SK-N-SH (cell line): ENCODE measurements around the gene IPO8. TPM values are rescaled to one million over a fixed set of nuclear protein-coding genes. Genes with fewer than 3 reads are reported as not detected.
"Not testable (repeated sequence)": the region's sequence is repeated elsewhere in the genome, so short reads cannot be mapped to it uniquely, and the experiment has no call there.

Source experiments
- CTCF ChIA-PET: fragments of 300-600, 350-600 bp; formaldehyde crosslinking; extraction: SDS; loops from one replicate; lab custom pipeline; 2021; lab: Yijun Ruan, JAX
- POLR2A ChIA-PET: fragments of 350-600 bp; sonication (Branson Sonifier 250); formaldehyde crosslinking; extraction: SDS; loops from one replicate; lab custom pipeline; 2020; ENCODE audit warnings: antibody characterized with exemption, inconsistent platforms; lab: Yijun Ruan, JAX
- DNase-seq: peaks from one replicate; pipeline ENCODE4 v3.0.0; 2012
- H2AFZ ChIP-seq: fragments of 200-600 bp; sonication (generic); 2 replicates; pipeline ENCODE4 v1.8.1; 2016; ENCODE audit warnings: antibody characterized with exemption, mild to moderate bottlenecking, low read depth
- H3F3A ChIP-seq: fragments of 200-600 bp; sonication (generic); replicated peaks from 2 replicates; pipeline ENCODE3; 2016; ENCODE audit warnings: antibody characterized with exemption, mild to moderate bottlenecking; ENCODE audit not compliant: insufficient read depth
- H3K27ac ChIP-seq, 2 experiments: fragments of 200-500 bp in 1 of 2; fragments of 200-600 bp in 1 of 2; sonication (Bioruptor generic) in 1 of 2; sonication (generic), shearing (Covaris generic) in 1 of 2; 2 replicates each; pipeline versions ENCODE4 v1.5.1 to v1.6.1; 2014 to 2016; ENCODE audit warnings: low read depth in 2 of 2, inconsistent platforms in 1 of 2, low read length in 1 of 2, mild to moderate bottlenecking in 1 of 2, mixed read lengths in 1 of 2
- H3K27me3 ChIP-seq: fragments of 200-600 bp; sonication (generic), shearing (Covaris generic); 2 replicates; pipeline ENCODE4 v1.6.1; 2016; ENCODE audit warnings: mixed run types; ENCODE audit not compliant: insufficient read depth
- H3K36me3 ChIP-seq, 2 experiments: fragments of 200-500 bp in 1 of 2; fragments of 200-600 bp in 1 of 2; sonication (Bioruptor generic) in 1 of 2; sonication (generic) in 1 of 2; replicated peaks in 1 of 2; 2 replicates each; pipeline versions ENCODE3 to v1.5.1; 2014 to 2016; ENCODE audit warnings: low read length in 1 of 2, mild to moderate bottlenecking in 1 of 2; ENCODE audit not compliant: insufficient read depth in 2 of 2, control insufficient read depth in 1 of 2
- H3K4me1 ChIP-seq, 2 experiments: fragments of 200-500 bp in 1 of 2; fragments of 200-600 bp in 1 of 2; sonication (Bioruptor generic) in 1 of 2; sonication (generic), shearing (Covaris generic) in 1 of 2; 2 replicates each; pipeline versions ENCODE4 v1.5.1 to v1.6.1; 2014 to 2016; ENCODE audit warnings: low read depth in 1 of 2, low read length in 1 of 2, mixed run types in 1 of 2; ENCODE audit not compliant: insufficient read depth in 2 of 2, control insufficient read depth in 1 of 2
- H3K4me2 ChIP-seq: fragments of 200-600 bp; sonication (generic), shearing (Covaris generic); 2 replicates; pipeline ENCODE4 v1.6.1; 2017; ENCODE audit warnings: mixed run types
- H3K4me3 ChIP-seq, 2 experiments: fragments of 200-500 bp in 1 of 2; fragments of 200-600 bp in 1 of 2; sonication (Bioruptor generic) in 1 of 2; sonication (generic), shearing (Covaris generic) in 1 of 2; 2 replicates each; pipeline versions ENCODE4 v1.5.1 to v1.8.1; 2014 to 2016; ENCODE audit warnings: low read depth in 2 of 2, inconsistent platforms in 1 of 2, low read length in 1 of 2, mild to moderate bottlenecking in 1 of 2, mixed read lengths in 1 of 2, moderate library complexity in 1 of 2
- H3K79me2 ChIP-seq: fragments of 200-600 bp; sonication (generic); 2 replicates; pipeline ENCODE4 v1.8.1; 2017; ENCODE audit warnings: mild to moderate bottlenecking; ENCODE audit not compliant: insufficient read depth
- H3K9ac ChIP-seq: fragments of 200-600 bp; sonication (generic); 2 replicates; pipeline ENCODE4 v1.6.1; 2017; ENCODE audit warnings: mixed run types
- H3K9me2 ChIP-seq: fragments of 200-600 bp; sonication (generic); 2 replicates; pipeline ENCODE4 v1.6.1; 2017; ENCODE audit warnings: mixed run types
- H3K9me3 ChIP-seq: fragments of 200-600 bp; sonication (generic); 2 replicates; pipeline ENCODE4 v1.6.1; 2017; ENCODE audit warnings: mixed run types, mild to moderate bottlenecking, moderate library complexity
- H4K20me1 ChIP-seq: fragments of 200-600 bp; sonication (generic); 2 replicates; pipeline ENCODE4 v1.6.1; 2017; ENCODE audit warnings: mild to moderate bottlenecking, mixed run types; ENCODE audit not compliant: insufficient read depth
- FOSL2 ChIP-seq: IDR thresholded peaks from 2 replicates; pipeline ENCODE4 v1.4.0; 2012; ENCODE audit warnings: low read depth, mild to moderate bottlenecking, moderate library complexity, borderline replicate concordance
- FOXJ3 ChIP-seq: sonication (generic); formaldehyde crosslinking; IDR thresholded peaks from 2 replicates; pipeline ENCODE4 v1.5.1; 2020; ENCODE audit warnings: mild to moderate bottlenecking, missing genetic modification reagents
- GATA2 ChIP-seq: sonication (generic); formaldehyde crosslinking; IDR thresholded peaks from 2 replicates; pipeline ENCODE4 v1.5.0; 2020; ENCODE audit warnings: mild to moderate bottlenecking, missing genetic modification reagents
- IRF3 ChIP-seq: fragments of 150-350 bp; IDR thresholded peaks from 2 replicates; pipeline ENCODE4 v1.6.1; 2016; ENCODE audit warnings: mild to moderate bottlenecking, low read depth, low read length
- MEF2A ChIP-seq: IDR thresholded peaks from 2 replicates; pipeline ENCODE4 v1.4.0; 2012; ENCODE audit warnings: low read depth, borderline replicate concordance
- NRF1 ChIP-seq: IDR thresholded peaks from 2 replicates; pipeline ENCODE4 v1.6.1; 2012; ENCODE audit warnings: low read depth, mild to moderate bottlenecking, low read length
- RAD21 ChIP-seq: IDR thresholded peaks from 2 replicates; pipeline ENCODE4 v1.6.1; 2012; ENCODE audit warnings: mild to moderate bottlenecking, low read length
- RCOR1 ChIP-seq: fragments of 150-350 bp; IDR thresholded peaks from 2 replicates; pipeline ENCODE4 v1.6.1; 2017; ENCODE audit warnings: antibody characterized with exemption, low read length
- ZBTB33 ChIP-seq: IDR thresholded peaks from 2 replicates; pipeline ENCODE4 v1.4.0; 2012; ENCODE audit warnings: low read depth, borderline replicate concordance
- WGBS: methylation state at CpG from one replicate; pipeline ENCODE4 v1.1.6; 2017; ENCODE audit warnings: low lambda C conversion rate; 5-methylcytosine and 5-hydroxymethylcytosine counted together
- polyA plus RNA-seq, 3 experiments: library from polyadenylated mRNA; depleted of rRNA; stranded (reverse); fragments of >200 nt; gene quantifications; 2 replicates each; pipeline ENCODE4 v1.2.3, GENCODE V29; 2012

IPO8 gene
- polyA plus RNA-seq, 1 of the 3 experiments (the other 2 are of a cell fraction): 5.8 TPM

- TF ChIP-seq ZBTB33 (no peak), RAD21 (no peak)
Measured at GRCh38 chr12:30613119-30613830, 82.4 kb downstream of the IPO8 start (continued).

GRCh38 chr12:30610718-30611117 lies 85.0 kb downstream of the IPO8 start:
- no peaks in the 10 kb centered on the region for H3K9me2 ChIP-seq
- no peak overlapping the region for H3K4me2 ChIP-seq
- no peak for DNase-seq
- H4K20me1 ChIP-seq: no peaks in the 10 kb centered on the region
- no peaks in the 10 kb centered on the region for H3K9me3 ChIP-seq
- no peaks in the 10 kb centered on the region for H3K27me3 ChIP-seq
- H3K4me1 ChIP-seq: no peaks in the 10 kb centered on the region
- no peaks in the 10 kb centered on the region for H3F3A ChIP-seq
- TF ChIP-seq MEF2A (no peak), RCOR1 (no peak), FOXJ3 (CRISPR knock-in tag) (no peak), FOSL2 (no peak), RAD21 (no peak), GATA2 (CRISPR knock-in tag) (no peak), IRF3 (no peak), NRF1 (no peak)
- TF ChIP-seq, all 33 proteins: peak for 0
- no peaks in the 10 kb centered on the region for H3K79me2 ChIP-seq
- ChIA-PET CTCF (no interaction called here), POLR2A (no interaction called here)
- no peak overlapping the region for H3K4me3 ChIP-seq
- 68% methylated on average over 1 of the region's 1 CpG for WGBS
- H3K27ac ChIP-seq: no peak overlapping the region
- H3K36me3 ChIP-seq: no peaks in the 10 kb centered on the region
- H3K9ac ChIP-seq: no peak overlapping the region
- no peak overlapping the region for H2AFZ ChIP-seq

- H3K27me3 ChIP-seq, H3K4me1 ChIP-seq, H4K20me1 ChIP-seq, CTCF ChIA-PET, H3K79me2 ChIP-seq, H3K4me3 ChIP-seq, H3K4me2 ChIP-seq, H2AFZ ChIP-seq, H3F3A ChIP-seq, H3K9me2 ChIP-seq, DNase-seq, H3K9ac ChIP-seq, H3K9me3 ChIP-seq, POLR2A ChIA-PET, H3K36me3 ChIP-seq, H3K27ac ChIP-seq: not testable (repeated sequence)
Measured at GRCh38 chr12:30609819-30610218, 85.8 kb downstream of the IPO8 start.

- CTCF ChIA-PET, H3K9me2 ChIP-seq, H3K9me3 ChIP-seq, DNase-seq, H2AFZ ChIP-seq, H3K27ac ChIP-seq, H3K36me3 ChIP-seq, H3K79me2 ChIP-seq, H3K4me1 ChIP-seq, H4K20me1 ChIP-seq, H3F3A ChIP-seq, H3K9ac ChIP-seq, POLR2A ChIA-PET, H3K27me3 ChIP-seq, H3K4me3 ChIP-seq, H3K4me2 ChIP-seq: not testable (repeated sequence)
- WGBS: 68% methylated on average over 4 of the region's 6 CpGs
Measured at GRCh38 chr12:30604302-30604701, 91.4 kb downstream of the IPO8 start.
